Fibroblast of lung (primary cell): ENCODE data around the gene LEFTY2. TPM values are rescaled to one million over a fixed set of nuclear protein-coding genes. Genes with fewer than 3 reads are reported as not detected.

Experiments
- DNase-seq, 2 donors: peaks; one replicate each; pipeline versions ENCODE4 v3.0.0 to v3.0.0-alpha.2; 2010; ENCODE audit warnings: low read depth in 2 of 2
- H2AFZ ChIP-seq: 2 replicates; pipeline ENCODE4 v1.5.1; 2012; ENCODE audit warnings: low read length, control low read depth, inconsistent platforms
- H3K27ac ChIP-seq: 2 replicates; pipeline ENCODE4 v1.5.1; 2011; ENCODE audit warnings: low read length, control low read depth; ENCODE audit not compliant: insufficient read depth
- H3K27me3 ChIP-seq: 2 replicates; pipeline ENCODE4 v1.5.1; 2011; ENCODE audit warnings: mild to moderate bottlenecking, low read length; ENCODE audit not compliant: control insufficient read depth, insufficient read depth
- H3K36me3 ChIP-seq: 2 replicates; pipeline ENCODE4 v1.5.1; 2011; ENCODE audit warnings: low read length; ENCODE audit not compliant: control insufficient read depth, insufficient read depth
- H3K4me1 ChIP-seq: 2 replicates; pipeline ENCODE4 v1.5.1; 2011; ENCODE audit warnings: low read length; ENCODE audit not compliant: control insufficient read depth, insufficient read depth; ENCODE audit errors: extremely low read depth
- H3K4me2 ChIP-seq: 2 replicates; pipeline ENCODE4 v1.5.1; 2011; ENCODE audit warnings: low read length, control low read depth; ENCODE audit not compliant: insufficient read depth; ENCODE audit errors: extremely low read depth
- H3K4me3 ChIP-seq, 4 experiments: fragments of 200-600 bp in 1 of 4; sonication (generic) in 1 of 4; replicated peaks in 1 of 4; 2 replicates each; pipeline ENCODE4 v1.5.1; 2011 to 2016; ENCODE audit warnings: low read length in 4 of 4, low read depth in 3 of 4, mild to moderate bottlenecking in 3 of 4, control low read depth in 2 of 4, inconsistent platforms in 1 of 4, mixed read lengths in 1 of 4; ENCODE audit not compliant: insufficient read depth in 1 of 4; ENCODE audit errors: control extremely low read depth in 1 of 4
- H3K79me2 ChIP-seq: 2 replicates; pipeline ENCODE4 v1.5.1; 2012; ENCODE audit warnings: mild to moderate bottlenecking, low read length, inconsistent platforms; ENCODE audit not compliant: control insufficient read depth, insufficient read depth
- H3K9ac ChIP-seq: 2 replicates; pipeline ENCODE4 v1.5.1; 2011; ENCODE audit warnings: mild to moderate bottlenecking, low read length, control low read depth; ENCODE audit not compliant: insufficient read depth
- H3K9me3 ChIP-seq: 2 replicates; pipeline ENCODE4 v1.5.1; 2012; ENCODE audit warnings: low read depth, low read length; ENCODE audit not compliant: control insufficient read depth, insufficient read depth
- H4K20me1 ChIP-seq: 2 replicates; pipeline ENCODE4 v1.5.1; 2011; ENCODE audit warnings: low read length; ENCODE audit not compliant: control insufficient read depth, insufficient read depth; ENCODE audit errors: extremely low read depth
- EZH2 ChIP-seq: IDR thresholded peaks from 2 replicates; pipeline ENCODE4 v1.5.1; 2012; ENCODE audit warnings: low read length, control low read depth, mild to moderate bottlenecking; ENCODE audit errors: missing control alignments
- polyA plus RNA-seq, 2 donors: library from polyadenylated mRNA; depleted of rRNA in 1 of 2; stranded (reverse) in 1 of 2; unstranded in 1 of 2; fragments of >200 nt; gene quantifications; 2 replicates each; pipeline ENCODE4 v1.2.1, GENCODE V29; 2011 to 2012; ENCODE audit warnings: missing spikeins in 1 of 2
- total RNA-seq: library from RNA; depleted of rRNA; stranded (reverse); fragments of >200 nt; gene quantifications from 2 replicates; pipeline ENCODE4 v1.2.1, GENCODE V29; 2014
- TF ChIP-seq, protein P1 (sequence below), 2 donors: IDR thresholded peaks in 1 of 2; conservative IDR thresholded peaks in 1 of 2; 1 replicate in 1 of 2; 2 replicates in 1 of 2; pipeline ENCODE4 v1.5.1; 2011 to 2012; ENCODE audit warnings: low read length in 2 of 2, control low read depth in 1 of 2, inconsistent platforms in 1 of 2, low read depth in 1 of 2, mild to moderate bottlenecking in 1 of 2

Gene LEFTY2
- total and polyA plus RNA-seq, 2 donors (not counting 1 experiment from before 2014, with no cell fraction given), result not detected

DNA sequence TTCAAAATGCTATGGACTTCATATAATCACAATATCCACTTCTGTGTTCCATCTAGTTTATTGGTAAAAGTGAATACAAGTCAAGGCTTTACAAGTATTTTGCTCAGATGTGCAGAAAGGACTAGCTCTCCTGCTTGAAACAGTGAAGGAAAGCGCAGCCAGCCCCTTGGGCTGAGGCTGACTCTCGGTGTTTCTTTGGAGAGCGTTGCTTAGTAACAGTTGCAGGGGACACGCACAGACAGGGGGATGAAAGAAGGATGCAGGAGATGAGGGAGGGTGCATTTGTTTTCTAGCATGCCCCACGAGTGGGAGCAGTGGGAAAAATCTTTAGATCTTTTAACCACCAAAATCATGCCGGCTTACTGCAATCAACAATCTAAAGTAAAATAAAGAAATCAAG, 26.1 kb downstream of the LEFTY2 start:
- no peaks in the 10 kb centered on the region for H3K4me1 ChIP-seq
- H3K79me2 ChIP-seq, result no peaks in the 10 kb centered on the region
- TF ChIP-seq, protein P1, sequence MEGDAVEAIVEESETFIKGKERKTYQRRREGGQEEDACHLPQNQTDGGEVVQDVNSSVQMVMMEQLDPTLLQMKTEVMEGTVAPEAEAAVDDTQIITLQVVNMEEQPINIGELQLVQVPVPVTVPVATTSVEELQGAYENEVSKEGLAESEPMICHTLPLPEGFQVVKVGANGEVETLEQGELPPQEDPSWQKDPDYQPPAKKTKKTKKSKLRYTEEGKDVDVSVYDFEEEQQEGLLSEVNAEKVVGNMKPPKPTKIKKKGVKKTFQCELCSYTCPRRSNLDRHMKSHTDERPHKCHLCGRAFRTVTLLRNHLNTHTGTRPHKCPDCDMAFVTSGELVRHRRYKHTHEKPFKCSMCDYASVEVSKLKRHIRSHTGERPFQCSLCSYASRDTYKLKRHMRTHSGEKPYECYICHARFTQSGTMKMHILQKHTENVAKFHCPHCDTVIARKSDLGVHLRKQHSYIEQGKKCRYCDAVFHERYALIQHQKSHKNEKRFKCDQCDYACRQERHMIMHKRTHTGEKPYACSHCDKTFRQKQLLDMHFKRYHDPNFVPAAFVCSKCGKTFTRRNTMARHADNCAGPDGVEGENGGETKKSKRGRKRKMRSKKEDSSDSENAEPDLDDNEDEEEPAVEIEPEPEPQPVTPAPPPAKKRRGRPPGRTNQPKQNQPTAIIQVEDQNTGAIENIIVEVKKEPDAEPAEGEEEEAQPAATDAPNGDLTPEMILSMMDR (conservative IDR thresholded peaks at IDR 0.05 in 1 of 2, IDR thresholded peaks at IDR 0.05 in 1 of 2; ENCODE audit: low read depth in 1 of 2, low read length in 2 of 2), result no peak
- TF ChIP-seq EZH2, result no peak
- no peaks in the 10 kb centered on the region for H3K9me3 ChIP-seq
- H3K9ac ChIP-seq, result no peak overlapping the region
- no peak overlapping the region for H3K4me2 ChIP-seq
- H2AFZ ChIP-seq, result no peak overlapping the region
- no peaks in the 10 kb centered on the region for H4K20me1 ChIP-seq
- no peak overlapping the region for H3K4me3 ChIP-seq
- H3K27me3 ChIP-seq, result no peaks in the 10 kb centered on the region
- peaks cover 5% of the 10 kb centered on the region for H3K36me3 ChIP-seq
- no peak for DNase-seq
- H3K27ac ChIP-seq, result no peak overlapping the region

DNA sequence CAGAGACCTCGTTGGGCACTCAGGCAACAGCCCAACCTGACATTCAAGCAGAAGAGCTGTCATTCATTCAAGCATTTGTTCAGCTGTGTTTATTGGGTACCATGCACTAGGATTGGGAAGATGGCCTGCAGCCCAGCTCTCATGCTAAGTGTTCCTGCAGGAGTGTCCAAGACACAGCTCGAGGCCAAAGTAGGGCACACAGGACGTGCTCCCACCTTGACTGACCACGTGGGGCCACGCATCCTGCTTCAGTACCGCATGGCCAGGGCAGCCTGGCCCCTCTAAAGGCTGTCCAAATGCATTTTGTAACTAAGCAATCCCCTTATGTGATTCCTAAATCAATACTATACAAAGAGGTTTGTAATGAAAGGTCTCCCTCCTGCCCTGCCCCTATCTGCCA, 26.6 kb downstream of the LEFTY2 start:
- Histone ChIP-seq H3K4me3 (no peak overlapping the region), H2AFZ (no peak overlapping the region), H3K9me3 (no peaks in the 10 kb centered on the region), H3K36me3 (peaks cover 4% of the 10 kb centered on the region), H3K4me1 (no peaks in the 10 kb centered on the region), H4K20me1 (no peaks in the 10 kb centered on the region), H3K79me2 (no peaks in the 10 kb centered on the region), H3K27ac (no peak overlapping the region), H3K9ac (no peak overlapping the region), H3K4me2 (no peak overlapping the region), H3K27me3 (no peaks in the 10 kb centered on the region)
- DNase-seq, result no peak
- TF ChIP-seq, protein P1 (conservative IDR thresholded peaks at IDR 0.05 in 1 of 2, IDR thresholded peaks at IDR 0.05 in 1 of 2; ENCODE audit: low read depth in 1 of 2, low read length in 2 of 2), result no peak
- TF ChIP-seq EZH2, result no peak

DNA sequence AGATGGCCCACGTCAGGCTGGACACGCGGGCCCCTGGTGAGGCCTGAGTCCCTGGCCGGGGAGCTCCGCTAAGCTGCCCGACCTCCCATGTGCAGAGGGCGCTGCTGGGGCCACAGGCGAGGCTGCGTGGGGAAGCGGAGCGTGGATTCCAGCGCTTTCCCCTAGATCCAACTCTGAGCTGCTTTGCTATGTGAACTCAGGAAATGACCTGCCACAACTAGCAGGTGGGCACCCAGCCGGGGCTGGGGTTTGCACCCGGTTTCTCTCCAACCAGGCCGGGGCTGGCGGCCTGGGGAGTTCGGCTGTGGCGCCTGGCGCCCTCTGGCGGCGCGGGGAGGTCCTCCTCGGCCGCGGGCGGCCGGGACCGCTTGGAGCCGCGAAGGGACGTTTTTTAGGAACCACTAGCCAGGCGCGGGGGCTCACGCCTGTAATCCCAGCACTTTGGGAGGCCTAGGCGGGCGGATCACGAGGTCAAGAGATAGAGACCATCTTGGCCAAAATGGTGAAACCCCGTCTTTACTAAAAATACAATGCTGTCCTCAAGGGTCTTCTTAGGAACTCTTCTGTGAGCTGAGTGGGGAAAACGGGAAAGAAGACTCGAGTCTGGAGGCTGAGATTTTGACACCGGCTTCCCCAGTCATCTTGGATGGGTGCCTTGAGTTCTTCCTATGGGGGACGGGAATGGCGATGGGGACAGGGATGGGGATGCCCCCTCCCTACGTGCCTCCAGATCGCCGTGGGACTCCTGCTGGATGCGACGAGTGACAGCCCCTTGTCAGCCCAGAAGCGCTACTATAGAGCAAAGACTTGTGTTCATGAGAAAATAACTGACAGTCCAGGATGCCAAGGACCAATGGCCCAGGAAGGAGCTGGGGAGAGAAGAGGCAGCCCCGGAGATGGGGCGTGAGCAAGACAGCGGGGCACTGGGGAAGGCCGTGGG, 29.6 kb downstream of the LEFTY2 start:
- H2AFZ ChIP-seq, result peak overlapping the region; percentile 7
- H3K4me1 ChIP-seq, result no peaks in the 10 kb centered on the region
- peak; percentile 20 to 41 for DNase-seq
- no peaks in the 10 kb centered on the region for H4K20me1 ChIP-seq
- no peaks in the 10 kb centered on the region for H3K36me3 ChIP-seq
- H3K9ac ChIP-seq, result no peak overlapping the region
- no peaks in the 10 kb centered on the region for H3K27me3 ChIP-seq
- H3K9me3 ChIP-seq, result no peaks in the 10 kb centered on the region
- TF ChIP-seq, protein P1 (conservative IDR thresholded peaks at IDR 0.05 in 1 of 2, IDR thresholded peaks at IDR 0.05 in 1 of 2; ENCODE audit: low read depth in 1 of 2, low read length in 2 of 2), result peak; percentile 56 to 84
- no peak for TF ChIP-seq EZH2
- no peak overlapping the region for H3K4me3 ChIP-seq
- H3K79me2 ChIP-seq, result no peaks in the 10 kb centered on the region
- no peak overlapping the region for H3K4me2 ChIP-seq
- H3K27ac ChIP-seq, result no peak overlapping the region
